Stomach (tissue), 9 donors: ENCODE measurements around the gene CLRN1. TPM values are rescaled to one million over a fixed set of nuclear protein-coding genes. Genes with fewer than 3 reads are reported as not detected.

ENCODE experiments used
- DNase-seq, 2 donors: peaks; one replicate each; pipeline versions ENCODE4 v3.0.0 to v3.0.0-alpha.2; 2013 to 2019
- H3K27ac ChIP-seq, 5 donors: fragments of 200-600 bp in 4 of 5; sonication (generic) in 4 of 5; one replicate each; pipeline ENCODE4 v1.5.1; 2013 to 2019; ENCODE audit warnings: mild to moderate bottlenecking in 1 of 5, moderate library complexity in 1 of 5
- H3K27me3 ChIP-seq, 3 donors: fragments of 200-600 bp; sonication (generic); one replicate each; pipeline ENCODE4 v1.5.1; 2017 to 2019; ENCODE audit warnings: mixed run types in 1 of 3
- H3K36me3 ChIP-seq, 4 donors: fragments of 200-600 bp; sonication (generic); 1 replicate in 3 of 4; 2 replicates in 1 of 4; pipeline ENCODE4 v1.5.1; 2016 to 2019
- H3K4me1 ChIP-seq, 4 donors: fragments of 200-600 bp; sonication (generic); one replicate each; pipeline ENCODE4 v1.5.1; 2016 to 2019
- H3K4me3 ChIP-seq, 4 donors: fragments of 200-600 bp; sonication (generic) in 3 of 4; one replicate each; pipeline ENCODE4 v1.5.1; 2016 to 2019; ENCODE audit warnings: mild to moderate bottlenecking in 1 of 4
- H3K9me3 ChIP-seq, 4 donors: fragments of 200-600 bp; sonication (generic); one replicate each; pipeline ENCODE4 v1.5.1; 2016 to 2019
- EP300 ChIP-seq: sonication (generic); formaldehyde crosslinking; IDR thresholded peaks from one replicate; pipeline ENCODE4 v1.6.1; 2017; ENCODE audit warnings: antibody characterized with exemption
- POLR2A ChIP-seq, 4 donors: fragments of 450-650 bp; IDR thresholded peaks; one replicate each; pipeline ENCODE4 v1.6.1; 2016; ENCODE audit warnings: antibody characterized with exemption in 4 of 4, control low read depth in 2 of 4, mild to moderate bottlenecking in 1 of 4, moderate library complexity in 1 of 4
- POLR2AphosphoS5 ChIP-seq, 3 donors: sonication (generic); formaldehyde crosslinking; IDR thresholded peaks; one replicate each; pipeline ENCODE4 v1.6.1; 2016; ENCODE audit warnings: antibody characterized with exemption in 3 of 3
- WGBS, 5 donors: extraction: QIAGEN DNeasy Blood & Tissue Kit in 3 of 5; methylation state at CpG; one replicate each; pipeline versions ENCODE4 v1.1.5 to v1.1.7; 2013 to 2018; 5-methylcytosine and 5-hydroxymethylcytosine counted together
- intact Hi-C: fragments of 100-400 bp; cut with DNase I; formaldehyde crosslinking; loops from one replicate; pipeline ENCODE4 v1.15.1; 2023; ENCODE audit warnings: low total_unique reads
- polyA plus RNA-seq, 3 donors: library from polyadenylated mRNA; stranded (reverse); fragments of 200-250 nt; gene quantifications; one replicate each; pipeline ENCODE4 v1.2.3, GENCODE V29; 2013
- total RNA-seq, 5 donors: library from RNA; depleted of rRNA; stranded (reverse); fragments of >200 nt; gene quantifications; one replicate each; pipeline versions ENCODE4 v1.1.0 to v1.2.3, GENCODE V29; 2014 to 2016
- TF ChIP-seq, protein P1 (sequence below), 7 experiments: fragments of 450-650 bp in 4 of 7; fragments of 200-600 bp in 3 of 7; sonication (generic) in 3 of 7; IDR thresholded peaks; one replicate each; pipeline ENCODE4 v1.5.1; 2016 to 2019; ENCODE audit warnings: antibody characterized with exemption in 7 of 7, control low read depth in 2 of 7, mild to moderate bottlenecking in 1 of 7
- donor health status: healthy with polysubstance abuse.
- donor health status: Bipolar disorder and iron deficiency.
- donor health status: healthy.

Gene CLRN1
- total and polyA plus RNA-seq, 8 donors = not detected

DNA sequence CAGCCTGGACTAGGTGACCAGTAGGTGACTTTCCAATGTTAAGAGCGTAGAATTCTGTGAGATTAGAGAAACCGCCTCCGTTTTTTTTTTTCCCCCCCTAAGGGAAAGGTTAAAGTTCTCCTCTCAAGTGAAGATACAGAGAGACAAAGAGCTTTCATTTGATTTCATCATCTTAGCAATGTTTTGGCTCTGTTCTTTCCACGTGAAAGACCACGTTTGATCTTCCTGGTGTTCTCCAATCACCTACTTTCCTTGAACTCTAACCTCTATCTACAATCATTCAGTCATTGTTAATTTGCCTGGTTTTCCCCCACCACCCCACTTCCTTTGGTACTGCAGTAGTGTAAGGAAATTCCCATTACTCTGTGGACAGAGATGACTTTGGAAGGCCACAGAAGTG, 36.9 kb upstream of the CLRN1 start:
- TF ChIP-seq EP300 (no peak), POLR2AphosphoS5 (IDR thresholded peaks at IDR 0.05) (no peak)
- TF ChIP-seq, protein P1, sequence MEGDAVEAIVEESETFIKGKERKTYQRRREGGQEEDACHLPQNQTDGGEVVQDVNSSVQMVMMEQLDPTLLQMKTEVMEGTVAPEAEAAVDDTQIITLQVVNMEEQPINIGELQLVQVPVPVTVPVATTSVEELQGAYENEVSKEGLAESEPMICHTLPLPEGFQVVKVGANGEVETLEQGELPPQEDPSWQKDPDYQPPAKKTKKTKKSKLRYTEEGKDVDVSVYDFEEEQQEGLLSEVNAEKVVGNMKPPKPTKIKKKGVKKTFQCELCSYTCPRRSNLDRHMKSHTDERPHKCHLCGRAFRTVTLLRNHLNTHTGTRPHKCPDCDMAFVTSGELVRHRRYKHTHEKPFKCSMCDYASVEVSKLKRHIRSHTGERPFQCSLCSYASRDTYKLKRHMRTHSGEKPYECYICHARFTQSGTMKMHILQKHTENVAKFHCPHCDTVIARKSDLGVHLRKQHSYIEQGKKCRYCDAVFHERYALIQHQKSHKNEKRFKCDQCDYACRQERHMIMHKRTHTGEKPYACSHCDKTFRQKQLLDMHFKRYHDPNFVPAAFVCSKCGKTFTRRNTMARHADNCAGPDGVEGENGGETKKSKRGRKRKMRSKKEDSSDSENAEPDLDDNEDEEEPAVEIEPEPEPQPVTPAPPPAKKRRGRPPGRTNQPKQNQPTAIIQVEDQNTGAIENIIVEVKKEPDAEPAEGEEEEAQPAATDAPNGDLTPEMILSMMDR (IDR thresholded peaks at IDR 0.05) = no peak
- intact Hi-C loops = no loop called here
- H3K9me3 ChIP-seq = no peaks in the 10 kb centered on the region
- H3K4me1 ChIP-seq = peaks cover 0 to 5% (median 0%) of the 10 kb centered on the region in 4 donors
- no peaks in the 10 kb centered on the region for H3K27me3 ChIP-seq
- H3K36me3 ChIP-seq = no peaks in the 10 kb centered on the region
- no peak for DNase-seq
- WGBS, 5 donors = 74 to 90% (median 87%) methylated on average over 5 of the region's 5 CpGs
- H3K27ac ChIP-seq = no peak overlapping the region
- no peak overlapping the region for H3K4me3 ChIP-seq

DNA sequence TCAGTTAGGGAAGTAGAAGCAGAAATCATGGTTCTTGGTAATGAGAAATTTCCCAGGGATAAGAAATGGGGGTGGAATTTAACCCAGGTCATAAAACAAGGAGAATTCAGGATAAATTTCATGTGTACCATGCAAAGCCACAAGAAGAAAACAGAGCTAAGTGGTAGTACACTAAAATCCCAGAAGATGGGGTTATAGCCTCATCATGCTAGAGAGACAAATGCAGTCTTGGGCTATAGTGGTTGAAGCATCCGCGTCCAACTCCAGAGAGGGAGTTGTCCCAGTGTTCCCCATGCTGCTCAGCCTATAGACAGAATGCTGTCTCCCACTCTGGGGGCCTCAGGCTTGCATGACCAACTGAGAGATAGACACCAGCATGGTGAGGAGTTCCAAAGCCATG, 36.2 kb upstream of the CLRN1 start:
- Histone ChIP-seq H3K36me3 (no peaks in the 10 kb centered on the region), H3K4me3 (no peak overlapping the region), H3K27ac (no peak overlapping the region), H3K4me1 (peaks cover 0 to 5% (median 0%) of the 10 kb centered on the region in 4 donors), H3K27me3 (no peaks in the 10 kb centered on the region), H3K9me3 (no peaks in the 10 kb centered on the region)
- DNase-seq = peak in 1 of 2 donors; percentile 54
- WGBS, 5 donors = 50 to 85% (median 57%) methylated on average over 2 of the region's 2 CpGs
- TF ChIP-seq POLR2AphosphoS5 (IDR thresholded peaks at IDR 0.05) = no peak
- no peak for TF ChIP-seq EP300
- TF ChIP-seq, protein P1 (IDR thresholded peaks at IDR 0.05) = no peak
- intact Hi-C loops = no loop called here

DNA sequence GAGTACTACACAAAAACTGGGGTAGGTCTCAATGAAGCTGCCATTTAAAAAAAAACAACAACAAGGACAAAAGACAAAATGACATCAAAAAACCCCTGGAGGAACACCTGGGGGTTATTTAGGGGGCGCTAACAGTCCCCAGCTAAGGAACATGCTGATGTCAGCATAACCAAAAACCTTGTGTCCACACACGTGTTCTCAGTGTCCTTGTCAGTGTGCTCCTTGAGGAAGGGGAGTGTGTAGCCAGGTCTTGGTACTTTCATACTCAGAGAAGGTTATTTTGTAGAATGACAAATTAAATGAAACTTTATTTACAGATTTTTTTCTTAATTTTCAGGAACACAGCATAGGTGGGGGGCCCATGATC, 31.2 kb upstream of the CLRN1 start:
- intact Hi-C loops = no loop called here
- TF ChIP-seq EP300 = no peak
- TF ChIP-seq POLR2AphosphoS5 (IDR thresholded peaks at IDR 0.05) = no peak
- TF ChIP-seq, protein P1 (IDR thresholded peaks at IDR 0.05) = no peak
- no peak for TF ChIP-seq POLR2A (IDR thresholded peaks at IDR 0.05)
- 71 to 87% (median 81%) methylated on average over 2 of the region's 2 CpGs for WGBS, 5 donors
- Histone ChIP-seq H3K27me3 (no peaks in the 10 kb centered on the region), H3K4me1 (no peaks in the 10 kb centered on the region), H3K9me3 (no peaks in the 10 kb centered on the region), H3K36me3 (no peaks in the 10 kb centered on the region), H3K4me3 (no peak overlapping the region), H3K27ac (no peak overlapping the region)
- DNase-seq = no peak

DNA sequence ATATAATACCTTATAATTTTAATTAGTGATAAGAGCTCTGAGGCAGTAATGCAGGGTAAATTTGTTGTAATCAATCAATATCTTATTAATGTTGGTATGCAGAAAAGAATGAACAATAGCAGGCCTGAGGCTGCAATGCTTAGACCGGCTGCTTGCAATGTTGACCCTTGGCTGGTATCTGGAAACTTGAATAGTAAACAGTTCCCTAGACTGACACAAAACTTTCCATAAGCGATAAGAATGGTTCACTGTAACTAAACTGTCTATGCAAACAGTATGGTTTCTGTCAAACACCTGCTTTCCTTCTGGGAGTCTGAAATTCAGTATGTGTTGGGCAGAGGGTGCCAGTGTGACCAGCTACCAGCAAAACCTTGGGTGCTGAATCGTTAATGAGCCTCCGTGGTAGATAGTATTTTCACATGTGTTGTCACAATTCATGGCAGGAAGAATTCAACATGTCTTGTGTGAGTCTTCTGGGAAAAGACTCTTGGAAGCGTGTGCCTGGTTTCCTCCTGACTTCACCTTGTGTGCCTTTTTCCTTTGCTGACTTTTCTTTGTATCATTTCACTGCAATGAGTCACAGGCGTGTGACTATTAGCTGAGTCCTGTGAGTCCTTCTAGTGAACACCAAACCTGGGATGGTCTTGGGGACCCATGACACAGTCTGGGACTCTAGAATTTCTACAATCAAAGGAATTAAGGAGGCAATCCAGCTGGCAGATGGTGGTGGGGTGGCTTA, 30.7 kb upstream of the CLRN1 start:
- Histone ChIP-seq H3K4me1 (no peaks in the 10 kb centered on the region), H3K36me3 (no peaks in the 10 kb centered on the region), H3K4me3 (no peak overlapping the region), H3K27me3 (no peaks in the 10 kb centered on the region), H3K27ac (no peak overlapping the region), H3K9me3 (no peaks in the 10 kb centered on the region)
- peak in 1 of 2 donors; percentile 32 for DNase-seq
- TF ChIP-seq, protein P1 (IDR thresholded peaks at IDR 0.05) = no peak
- TF ChIP-seq POLR2A (IDR thresholded peaks at IDR 0.05) (no peak), POLR2AphosphoS5 (IDR thresholded peaks at IDR 0.05) (no peak), EP300 (no peak)
- intact Hi-C loops = no loop called here
- 39 to 58% (median 42%) methylated on average over 6 of the region's 6 CpGs for WGBS, 5 donors
